Measurements from ENCODE around the gene KBTBD2. TPM values are rescaled to one million over a fixed set of nuclear protein-coding genes. Genes with fewer than 3 reads are reported as not detected.

KBTBD2 gene
- total and polyA plus RNA-seq, 2 donors (not counting 3 experiments of a cell fraction or from before 2014, with no cell fraction given): 24.8 to 36.6 TPM

DNA sequence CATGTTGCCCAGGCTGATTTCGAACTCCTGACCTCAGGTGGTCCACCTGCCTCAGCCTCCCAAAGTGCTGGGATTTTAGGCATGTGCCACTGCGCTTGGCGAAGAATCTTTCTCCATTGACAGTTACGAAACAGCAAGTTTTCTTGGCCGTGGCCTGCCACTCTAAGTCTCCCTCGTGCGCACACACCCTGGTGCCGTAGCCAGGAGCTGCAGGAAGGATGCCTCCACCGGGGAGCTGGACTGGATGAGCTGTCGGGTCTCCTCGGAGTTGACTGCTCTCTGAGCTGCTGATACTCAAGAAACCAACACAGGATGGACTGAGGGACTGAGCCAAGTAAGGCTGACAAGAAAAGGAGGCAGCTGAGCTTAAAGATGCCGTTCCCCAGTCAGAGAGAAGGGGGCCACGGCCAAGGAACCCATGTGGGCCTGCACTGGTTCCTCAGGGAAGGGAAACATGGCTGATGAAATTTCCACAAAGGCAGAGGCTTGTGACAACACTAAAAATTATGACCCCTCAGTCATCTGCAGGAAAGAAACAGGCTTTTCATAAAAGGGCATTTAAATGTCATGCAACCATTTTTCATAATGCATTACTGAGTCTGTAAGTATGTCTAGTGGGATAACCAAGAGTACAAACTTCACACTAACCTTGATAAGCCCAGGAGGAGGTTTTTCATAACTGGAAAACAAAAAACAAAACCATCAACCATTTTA lies 38.0 kb upstream of the KBTBD2 start:
- ChIA-PET POLR2A (interaction anchor here (0.7 kb wide), 1 partner anchor 29 kb away, joined by 4 read pairs; no protein-coding TSS in a partner anchor), CTCF (interaction anchor here (0.7 to 1.7 kb wide), 4 partner anchors 9 to 83 kb away, joined by 3 to 7 read pairs (median 4); no protein-coding TSS in a partner anchor)
- peaks cover 3 to 15% of the 10 kb centered on the region in 2 experiments for H3K36me3 ChIP-seq (ENCODE audit: control insufficient read depth in 2 of 2, extremely low read depth in 1 of 2, insufficient read depth in 2 of 2, low read length in 2 of 2)

DNA sequence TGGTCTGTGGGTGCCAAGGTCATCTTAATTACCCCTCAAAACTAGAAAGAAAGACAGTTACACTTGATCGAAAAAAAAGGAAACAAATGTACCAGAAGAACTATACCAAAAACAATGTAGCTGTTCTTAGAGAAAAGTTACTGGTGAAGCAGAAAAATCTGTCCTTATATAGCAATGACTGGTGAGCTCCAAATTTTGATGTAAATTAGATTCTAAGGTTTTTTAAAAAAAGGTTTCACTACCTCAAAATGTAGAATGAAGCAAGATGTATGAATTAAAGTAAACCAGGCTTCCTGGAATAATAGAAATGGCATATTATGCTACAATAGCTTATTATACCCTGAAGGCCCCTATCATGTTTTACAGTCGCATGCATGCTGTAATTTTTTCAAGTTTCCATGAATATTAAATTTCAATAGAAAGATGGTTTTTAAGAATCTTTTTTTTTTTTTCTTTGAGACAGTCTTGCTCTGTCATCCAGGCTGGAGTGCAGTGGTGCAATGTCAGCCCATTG lies 37.3 kb upstream of the KBTBD2 start:
- Histone ChIP-seq H3K4me2 (ENCODE audit: insufficient read depth, low read length) (no peak overlapping the region), H4K20me1 (replicated peaks; ENCODE audit: control insufficient read depth, extremely low read depth, insufficient read depth, low read length) (no peaks in the 10 kb centered on the region), H3K4me1 (ENCODE audit: control insufficient read depth, extremely low read depth, insufficient read depth, low read length) (no peaks in the 10 kb centered on the region), H3K9ac (replicated peaks; ENCODE audit: extremely low read depth, insufficient read depth, low read length) (no peak overlapping the region), H3K79me2 (ENCODE audit: control insufficient read depth, insufficient read depth, low read length) (peaks cover 3% of the 10 kb centered on the region), H3K4me3 (replicated peaks in 1 of 3; ENCODE audit: insufficient read depth in 1 of 3, low read depth in 1 of 3, low read length in 3 of 3) (no peak overlapping the region), H3K36me3 (ENCODE audit: control insufficient read depth in 2 of 2, extremely low read depth in 1 of 2, insufficient read depth in 2 of 2, low read length in 2 of 2) (peaks cover 3 to 15% of the 10 kb centered on the region in 2 experiments), H2AFZ (ENCODE audit: low read depth, low read length) (no peak overlapping the region), H3K27me3 (ENCODE audit: control insufficient read depth in 2 of 2, insufficient read depth in 2 of 2, low read length in 2 of 2) (no peaks in the 10 kb centered on the region), H3K9me3 (replicated peaks; ENCODE audit: control insufficient read depth, insufficient read depth, low read length) (no peaks in the 10 kb centered on the region), H3K27ac (ENCODE audit: insufficient read depth, low read depth, low read length) (no peak overlapping the region), H3K9me1 (replicated peaks; ENCODE audit: control insufficient read depth, extremely low read depth, insufficient read depth, low read length) (no peaks in the 10 kb centered on the region)
- ChIA-PET POLR2A (interaction anchor here (0.7 kb wide), 1 partner anchor 28 kb away, joined by 4 read pairs; no protein-coding TSS in a partner anchor), CTCF (interaction anchor here (0.7 to 1.7 kb wide), 4 partner anchors 9 to 82 kb away, joined by 3 to 7 read pairs (median 4); no protein-coding TSS in a partner anchor)
- intact Hi-C loops (cut with micrococcal nuclease) (no loop called here), dilution Hi-C loops (cut with MboI; ENCODE audit: extremely low pct_ligation_motif_present, low sequenced_read_pairs) (no loop called here)
- no peak for FAIRE-seq
- DNase-seq (ENCODE audit: low read depth, low spot score): no peak
- TF ChIP-seq POLR2A (IDR thresholded peaks at IDR 0.05; ENCODE audit: low read depth, low read length) (no peak), POLR2AphosphoS5 (IDR thresholded peaks at IDR 0.05; ENCODE audit: insufficient read depth, low read depth, low read length) (no peak), JUN (IDR thresholded peaks at IDR 0.05; ENCODE audit: borderline replicate concordance, insufficient read depth, insufficient read length, low read depth) (no peak), EZH2 (IDR thresholded peaks at IDR 0.05; ENCODE audit: borderline replicate concordance, low read depth, low read length, severe bottlenecking) (no peak), FOS (IDR thresholded peaks at IDR 0.05; ENCODE audit: borderline replicate concordance, insufficient read depth, low read length) (no peak), GATA2 (IDR thresholded peaks at IDR 0.05; ENCODE audit: insufficient read depth, insufficient read length, low read depth, low read length) (no peak), MYC (IDR thresholded peaks at IDR 0.05; ENCODE audit: low read depth, low read length) (no peak)
- TF ChIP-seq, protein P1, sequence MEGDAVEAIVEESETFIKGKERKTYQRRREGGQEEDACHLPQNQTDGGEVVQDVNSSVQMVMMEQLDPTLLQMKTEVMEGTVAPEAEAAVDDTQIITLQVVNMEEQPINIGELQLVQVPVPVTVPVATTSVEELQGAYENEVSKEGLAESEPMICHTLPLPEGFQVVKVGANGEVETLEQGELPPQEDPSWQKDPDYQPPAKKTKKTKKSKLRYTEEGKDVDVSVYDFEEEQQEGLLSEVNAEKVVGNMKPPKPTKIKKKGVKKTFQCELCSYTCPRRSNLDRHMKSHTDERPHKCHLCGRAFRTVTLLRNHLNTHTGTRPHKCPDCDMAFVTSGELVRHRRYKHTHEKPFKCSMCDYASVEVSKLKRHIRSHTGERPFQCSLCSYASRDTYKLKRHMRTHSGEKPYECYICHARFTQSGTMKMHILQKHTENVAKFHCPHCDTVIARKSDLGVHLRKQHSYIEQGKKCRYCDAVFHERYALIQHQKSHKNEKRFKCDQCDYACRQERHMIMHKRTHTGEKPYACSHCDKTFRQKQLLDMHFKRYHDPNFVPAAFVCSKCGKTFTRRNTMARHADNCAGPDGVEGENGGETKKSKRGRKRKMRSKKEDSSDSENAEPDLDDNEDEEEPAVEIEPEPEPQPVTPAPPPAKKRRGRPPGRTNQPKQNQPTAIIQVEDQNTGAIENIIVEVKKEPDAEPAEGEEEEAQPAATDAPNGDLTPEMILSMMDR (IDR thresholded peaks at IDR 0.05; ENCODE audit: extremely low read depth in 1 of 2, insufficient read depth in 1 of 2, low read depth in 1 of 2, low read length in 2 of 2): no peak
- TF ChIP-seq, protein P2, sequence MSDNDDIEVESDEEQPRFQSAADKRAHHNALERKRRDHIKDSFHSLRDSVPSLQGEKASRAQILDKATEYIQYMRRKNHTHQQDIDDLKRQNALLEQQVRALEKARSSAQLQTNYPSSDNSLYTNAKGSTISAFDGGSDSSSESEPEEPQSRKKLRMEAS (IDR thresholded peaks at IDR 0.05; ENCODE audit: insufficient read depth, insufficient read length): no peak
- BruUV-seq (replicated peaks): no TSS peak

More for the DNA sequence above, 38.0 kb upstream of the KBTBD2 start:
- H3K4me3 ChIP-seq (replicated peaks in 1 of 3; ENCODE audit: insufficient read depth in 1 of 3, low read depth in 1 of 3, low read length in 3 of 3): no peak overlapping the region
- H3K4me1 ChIP-seq (ENCODE audit: control insufficient read depth, extremely low read depth, insufficient read depth, low read length): no peaks in the 10 kb centered on the region
- TF ChIP-seq GATA2 (IDR thresholded peaks at IDR 0.05; ENCODE audit: insufficient read depth, insufficient read length, low read depth, low read length): no peak
- no peak for TF ChIP-seq JUN (IDR thresholded peaks at IDR 0.05; ENCODE audit: borderline replicate concordance, insufficient read depth, insufficient read length, low read depth)
- TF ChIP-seq POLR2AphosphoS5 (IDR thresholded peaks at IDR 0.05; ENCODE audit: insufficient read depth, low read depth, low read length): no peak
- H3K9me1 ChIP-seq (replicated peaks; ENCODE audit: control insufficient read depth, extremely low read depth, insufficient read depth, low read length): no peaks in the 10 kb centered on the region
- H3K9ac ChIP-seq (replicated peaks; ENCODE audit: extremely low read depth, insufficient read depth, low read length): no peak overlapping the region
- no TSS peak for BruUV-seq (replicated peaks)
- dilution Hi-C loops (cut with MboI; ENCODE audit: extremely low pct_ligation_motif_present, low sequenced_read_pairs): no loop called here
- H4K20me1 ChIP-seq (replicated peaks; ENCODE audit: control insufficient read depth, extremely low read depth, insufficient read depth, low read length): no peaks in the 10 kb centered on the region
- no peak overlapping the region for H3K4me2 ChIP-seq (ENCODE audit: insufficient read depth, low read length)
- FAIRE-seq: no peak
- no peak overlapping the region for H3K27ac ChIP-seq (ENCODE audit: insufficient read depth, low read depth, low read length)
- no peak for DNase-seq (ENCODE audit: low read depth, low spot score)
- H3K79me2 ChIP-seq (ENCODE audit: control insufficient read depth, insufficient read depth, low read length): peaks cover 3% of the 10 kb centered on the region
- no peak overlapping the region for H2AFZ ChIP-seq (ENCODE audit: low read depth, low read length)
- H3K27me3 ChIP-seq (ENCODE audit: control insufficient read depth in 2 of 2, insufficient read depth in 2 of 2, low read length in 2 of 2): no peaks in the 10 kb centered on the region
- intact Hi-C loops (cut with micrococcal nuclease): no loop called here
- no peaks in the 10 kb centered on the region for H3K9me3 ChIP-seq (replicated peaks; ENCODE audit: control insufficient read depth, insufficient read depth, low read length)

Data from endothelial cell of umbilical vein (primary cell).